Left lung (tissue), 10 donors: ENCODE results near the gene COX20. TPM values are rescaled to one million over a fixed set of nuclear protein-coding genes. Genes with fewer than 3 reads are reported as not detected.
A peak's percentile ranks its signal among the peaks of the same experiment; 100 is the strongest.
"Not testable (repeated sequence)": the region's sequence is repeated elsewhere in the genome, so short reads cannot be mapped to it uniquely, and the experiment has no call there.

Experiments used
- ATAC-seq: fragments of 200-7000 bp; cut with Tn5 transposase; one replicate; pipeline ENCODE4 v1.9.1; 2020; ENCODE audit warnings: moderate library complexity
- DNase-seq, 4 donors: peaks; one replicate each; pipeline ENCODE4 v3.0.0-alpha.2; 2013 to 2020
- H3K27ac ChIP-seq, 2 donors: fragments of 200-600 bp; sonication (generic) in 1 of 2; one replicate each; pipeline versions ENCODE4 v1.5.0 to v1.8.0; 2020 to 2021
- H3K27me3 ChIP-seq, 2 donors: fragments of 200-600 bp; sonication (generic) in 1 of 2; one replicate each; pipeline versions ENCODE4 v1.5.0 to v1.8.0; 2020 to 2021
- H3K36me3 ChIP-seq, 2 donors: fragments of 200-600 bp; sonication (generic) in 1 of 2; one replicate each; pipeline versions ENCODE4 v1.5.0 to v1.8.0; 2020 to 2021
- H3K4me1 ChIP-seq, 2 donors: fragments of 200-600 bp; one replicate each; pipeline ENCODE4 v1.8.0; 2021
- H3K4me3 ChIP-seq, 2 donors: fragments of 200-600 bp; sonication (generic) in 1 of 2; one replicate each; pipeline versions ENCODE4 v1.5.0 to v1.8.0; 2020 to 2021; ENCODE audit warnings: mild to moderate bottlenecking in 1 of 2
- H3K9me3 ChIP-seq, 2 donors: fragments of 200-600 bp; sonication (generic) in 1 of 2; one replicate each; pipeline versions ENCODE4 v1.5.0 to v1.8.0; 2020 to 2021
- intact Hi-C, 2 donors: fragments of 100-400 bp; cut with DNase I; formaldehyde crosslinking; loops; one replicate each; pipeline versions ENCODE4 v1.11.2 to v1.14.2; 2022
- polyA plus RNA-seq, 6 donors: library from polyadenylated mRNA; unstranded; fragments of 120-200 nt; gene quantifications; one replicate each; pipeline ENCODE4 v1.2.1, GENCODE V29; 2013; ENCODE audit not compliant: insufficient read length in 6 of 6
- total RNA-seq, 2 donors: library from RNA; stranded (reverse); fragmentation: NEBNext Ultra II Directional; extraction: Animal tissue kit (Norgen Biotek cat#: 25700); gene quantifications; one replicate each; pipeline ENCODE4 v1.2.1, GENCODE V29; 2021
- TF ChIP-seq, protein P1 (sequence below), 2 donors: fragments of 200-600 bp; sonication (generic) in 1 of 2; IDR thresholded peaks; one replicate each; pipeline versions ENCODE4 v1.5.0 to v1.8.0; 2021; ENCODE audit warnings: antibody characterized with exemption in 2 of 2
- donor health status: DM: no; HTN: yes; CAD: no.
- donor health status: DM: no; HTN: no; CAD: no.

Gene COX20
- total and polyA plus RNA-seq, 8 donors = 27.1 to 125 (median 94.8) TPM

DNA sequence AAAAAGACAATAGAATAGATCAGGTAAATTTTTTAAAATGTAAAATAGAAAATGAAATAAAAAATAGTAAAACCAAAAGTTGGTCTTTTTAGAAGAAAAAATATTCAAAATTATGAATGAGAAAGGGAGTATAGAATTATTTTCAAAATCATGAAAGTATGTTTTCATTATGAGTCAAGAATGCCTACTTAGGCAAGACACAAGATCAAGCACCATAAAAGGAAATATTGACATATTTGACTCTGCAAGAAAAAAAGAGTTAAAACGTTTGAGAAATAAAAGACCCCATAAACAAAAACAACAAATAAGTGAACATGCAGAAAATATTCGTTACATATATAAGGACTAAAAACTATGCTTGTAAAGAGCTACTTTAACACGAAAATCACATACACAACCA lies 4.8 kb upstream of the COX20 start:
- Histone ChIP-seq H3K27me3 (no peaks in the 10 kb centered on the region), H3K36me3 (no peaks in the 10 kb centered on the region), H3K4me3 (no peak overlapping the region), H3K27ac (no peak overlapping the region), H3K4me1 (peaks cover 0 to 9% of the 10 kb centered on the region in 2 donors), H3K9me3 (no peaks in the 10 kb centered on the region)
- intact Hi-C loops = loop anchor here in 1 of 2 donors (5.0 kb wide), 1 partner anchor 142 kb away; no protein-coding TSS in a partner anchor
- TF ChIP-seq, protein P1, sequence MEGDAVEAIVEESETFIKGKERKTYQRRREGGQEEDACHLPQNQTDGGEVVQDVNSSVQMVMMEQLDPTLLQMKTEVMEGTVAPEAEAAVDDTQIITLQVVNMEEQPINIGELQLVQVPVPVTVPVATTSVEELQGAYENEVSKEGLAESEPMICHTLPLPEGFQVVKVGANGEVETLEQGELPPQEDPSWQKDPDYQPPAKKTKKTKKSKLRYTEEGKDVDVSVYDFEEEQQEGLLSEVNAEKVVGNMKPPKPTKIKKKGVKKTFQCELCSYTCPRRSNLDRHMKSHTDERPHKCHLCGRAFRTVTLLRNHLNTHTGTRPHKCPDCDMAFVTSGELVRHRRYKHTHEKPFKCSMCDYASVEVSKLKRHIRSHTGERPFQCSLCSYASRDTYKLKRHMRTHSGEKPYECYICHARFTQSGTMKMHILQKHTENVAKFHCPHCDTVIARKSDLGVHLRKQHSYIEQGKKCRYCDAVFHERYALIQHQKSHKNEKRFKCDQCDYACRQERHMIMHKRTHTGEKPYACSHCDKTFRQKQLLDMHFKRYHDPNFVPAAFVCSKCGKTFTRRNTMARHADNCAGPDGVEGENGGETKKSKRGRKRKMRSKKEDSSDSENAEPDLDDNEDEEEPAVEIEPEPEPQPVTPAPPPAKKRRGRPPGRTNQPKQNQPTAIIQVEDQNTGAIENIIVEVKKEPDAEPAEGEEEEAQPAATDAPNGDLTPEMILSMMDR (IDR thresholded peaks at IDR 0.05) = no peak
- DNase-seq (no peak), ATAC-seq (no peak)

DNA sequence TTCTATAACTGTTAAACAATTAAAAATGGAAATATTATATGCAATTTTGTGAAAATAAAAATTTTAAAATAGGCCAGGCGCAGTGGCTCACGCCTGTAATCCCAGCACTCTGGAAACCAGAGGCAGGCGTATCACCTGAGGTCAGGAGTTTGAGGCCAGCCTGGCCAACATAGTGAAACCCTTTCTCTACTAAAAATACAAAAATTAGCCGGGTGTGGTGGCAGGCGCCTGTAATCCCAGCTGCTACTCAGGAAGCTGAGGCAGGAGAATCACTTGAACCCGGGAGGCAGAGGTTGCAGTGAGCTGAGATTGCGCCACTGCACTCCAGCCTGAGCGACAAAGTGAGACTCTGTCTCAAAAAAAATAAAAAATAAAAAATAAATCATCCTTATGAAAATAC lies 2.2 kb upstream of the COX20 start:
- H3K27ac ChIP-seq = peak overlapping the region; percentile 95 to 99
- H3K36me3 ChIP-seq, H3K27me3 ChIP-seq, ATAC-seq, H3K9me3 ChIP-seq: not testable (repeated sequence)
- peaks cover 12 to 33% of the 10 kb centered on the region in 2 donors for H3K4me1 ChIP-seq
- H3K4me3 ChIP-seq = peak overlapping the region; percentile 64 to 74
- intact Hi-C loops = loop anchor here in 1 of 2 donors (5.0 kb wide), 1 partner anchor 139 kb away; no protein-coding TSS in a partner anchor
- peak in 1 of 4 donors; percentile 52 for DNase-seq

DNA sequence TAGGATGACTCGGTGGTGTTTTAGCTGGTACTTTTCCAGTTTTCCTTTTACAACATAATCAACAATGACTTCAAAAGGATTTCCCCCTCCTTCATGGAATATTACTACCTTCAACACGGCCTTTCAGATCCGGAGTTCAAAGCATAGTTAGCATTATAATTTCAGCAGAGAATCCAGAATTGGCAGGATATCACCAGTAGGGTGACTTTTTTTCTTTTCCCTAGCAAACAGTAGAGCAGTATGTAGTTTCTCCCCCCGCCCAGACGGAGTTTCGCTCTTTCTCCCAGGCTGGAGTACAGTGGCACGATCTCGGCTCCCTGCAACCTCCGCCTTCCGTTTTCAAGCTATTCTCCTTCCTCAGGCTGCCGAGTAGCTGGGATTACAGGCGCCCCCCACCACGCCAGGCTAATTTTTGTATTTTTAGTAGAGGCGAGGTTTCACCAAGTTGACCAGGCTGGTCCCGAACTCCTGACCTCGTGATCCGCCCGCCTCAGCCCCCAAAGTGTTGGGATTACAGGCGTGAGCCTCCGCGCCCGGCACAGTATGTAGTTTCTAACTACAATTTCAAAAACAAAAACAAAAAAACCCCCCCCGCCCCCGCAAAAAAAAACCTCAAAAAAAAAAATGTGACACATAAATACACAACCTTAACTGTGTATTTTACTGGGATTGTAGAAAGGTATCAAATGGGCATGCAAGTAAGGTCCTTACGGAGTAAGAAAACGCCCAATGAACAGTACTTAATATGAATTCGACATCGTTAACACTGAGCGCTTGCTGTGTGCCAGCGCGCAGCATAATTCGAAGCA lies 1.5 kb upstream of the COX20 start:
- H3K27ac ChIP-seq = peak overlapping the region; percentile 95 to 99
- H3K4me1 ChIP-seq = peaks cover 16 to 39% of the 10 kb centered on the region in 2 donors
- ATAC-seq (peak; percentile 32), DNase-seq (peak; percentile 48 to 81 (median 76))
- intact Hi-C loops = loop anchor here in 1 of 2 donors (5.0 kb wide), 1 partner anchor 138 kb away; no protein-coding TSS in a partner anchor
- TF ChIP-seq, protein P1 (IDR thresholded peaks at IDR 0.05) = peak; percentile 9 to 23
- no peaks in the 10 kb centered on the region for H3K9me3 ChIP-seq
- H3K36me3 ChIP-seq = peaks cover 0 to 11% of the 10 kb centered on the region in 2 donors
- peak overlapping the region; percentile 64 to 74 for H3K4me3 ChIP-seq
- H3K27me3 ChIP-seq = no peaks in the 10 kb centered on the region

DNA sequence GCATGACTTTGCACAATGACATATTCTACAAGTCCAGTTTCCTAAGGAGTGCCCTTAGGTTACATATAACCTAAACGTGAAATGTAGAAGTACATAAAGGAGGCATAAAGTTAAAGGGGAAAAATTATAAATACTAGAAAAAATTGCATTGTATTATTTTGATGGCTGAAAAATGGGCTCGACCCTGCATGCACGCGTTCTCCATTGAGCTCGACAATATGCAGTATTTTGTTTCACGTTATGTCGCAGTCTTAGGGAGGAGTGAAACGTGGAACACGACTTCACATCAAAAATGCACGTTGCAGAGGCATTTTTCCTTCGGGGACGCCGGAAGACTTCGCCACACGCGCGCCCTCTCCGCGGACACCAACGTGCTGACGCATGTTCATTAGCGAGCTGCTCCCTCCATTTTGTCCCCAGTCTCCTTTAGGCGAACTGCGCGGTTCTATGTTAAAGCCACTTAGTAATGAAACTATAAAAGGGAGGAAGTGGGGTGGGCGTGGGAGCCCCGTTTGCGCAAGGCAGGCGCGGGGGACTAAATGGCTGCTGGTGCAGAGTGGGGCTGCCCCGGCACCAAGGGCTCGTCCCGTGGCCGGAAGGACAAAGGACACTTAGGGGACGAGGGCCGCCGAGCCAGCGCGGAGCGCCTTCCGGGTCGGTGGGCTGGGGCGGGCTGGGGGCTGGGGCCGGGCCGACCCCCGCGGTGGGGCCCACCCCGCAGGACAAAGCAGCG lies 749 bp upstream of the COX20 start:
- peak overlapping the region; percentile 95 to 99 for H3K27ac ChIP-seq
- H3K4me1 ChIP-seq = peaks cover 16 to 47% of the 10 kb centered on the region in 2 donors
- DNase-seq (peak; percentile 90 to 97 (median 96)), ATAC-seq (peak; percentile 59)
- H3K4me3 ChIP-seq = peak overlapping the region; percentile 64 to 74
- H3K27me3 ChIP-seq = no peaks in the 10 kb centered on the region
- intact Hi-C loops = loop anchor here in 1 of 2 donors (5.0 kb wide), 1 partner anchor 138 kb away; no protein-coding TSS in a partner anchor
- peaks cover 0 to 18% of the 10 kb centered on the region in 2 donors for H3K36me3 ChIP-seq
- no peaks in the 10 kb centered on the region for H3K9me3 ChIP-seq
- TF ChIP-seq, protein P1 (IDR thresholded peaks at IDR 0.05) = no peak

DNA sequence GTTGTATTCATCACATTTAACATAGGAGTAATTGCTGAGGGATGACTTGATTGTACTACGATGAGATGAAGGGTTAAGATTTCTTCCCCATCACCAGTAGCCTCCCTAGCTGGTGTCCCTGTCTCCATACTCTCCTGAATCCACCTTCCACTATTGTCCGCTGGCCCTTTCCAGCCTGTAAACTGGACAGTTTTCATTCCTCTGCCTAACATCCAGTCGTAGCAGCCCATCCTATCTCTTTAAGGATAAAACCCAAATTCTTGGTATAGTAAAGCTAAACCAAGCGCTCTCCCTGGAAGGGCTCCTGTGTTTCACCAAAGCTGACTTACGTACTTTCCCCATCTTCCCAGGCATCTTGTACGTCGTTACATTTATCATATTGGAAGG lies 670 bp downstream of the COX20 start:
- H3K27me3 ChIP-seq = no peaks in the 10 kb centered on the region
- peaks cover 16 to 55% of the 10 kb centered on the region in 2 donors for H3K4me1 ChIP-seq
- peaks cover 0 to 32% of the 10 kb centered on the region in 2 donors for H3K36me3 ChIP-seq
- peak overlapping the region; percentile 64 to 74 for H3K4me3 ChIP-seq
- no peaks in the 10 kb centered on the region for H3K9me3 ChIP-seq
- peak in 2 of 4 donors; percentile 24 to 31 for DNase-seq
- H3K27ac ChIP-seq = peak overlapping the region; percentile 95 to 99
- intact Hi-C loops = no loop called here
- peak; percentile 2 for ATAC-seq
- TF ChIP-seq, protein P1 (IDR thresholded peaks at IDR 0.05) = no peak
